K562 (cell line): ENCODE results near the gene LONRF2. TPM values are rescaled to one million over a fixed set of nuclear protein-coding genes. Genes with fewer than 3 reads are reported as not detected.

Experiments used
- ATAC-seq: fragments of 200-7000 bp; cut with Tn5 transposase; 3 replicates; pipeline ENCODE4 v1.9.1; 2020; ENCODE audit warnings: moderate library complexity
- BruUV-seq: library from RNA; stranded (reverse); fragments of 400-500 nt; replicated peaks from 2 replicates; lab custom pipeline; 2021; lab: Mats Ljungman, UMichigan
- CTCF ChIA-PET: fragments of 300-600 bp; formaldehyde crosslinking; extraction: SDS; loops from one replicate; lab custom pipeline; 2021; ENCODE audit warnings: low intra/inter-chr PET ratio; lab: Yijun Ruan, JAX
- POLR2A ChIA-PET: fragments of 300-600, 350-650 bp; sonication (Branson Sonifier 250); formaldehyde crosslinking; extraction: SDS; loops from one replicate; lab custom pipeline; 2021; ENCODE audit warnings: antibody characterized with exemption, inconsistent platforms; lab: Yijun Ruan, JAX
- DNase-seq, 4 experiments: peaks; one replicate each; pipeline versions ENCODE4 v3.0.0 to v3.0.0-alpha.2; 2011 to 2018; ENCODE audit warnings: low spot score in 3 of 4, mixed read lengths in 3 of 4; ENCODE audit errors: extremely low read depth in 1 of 4
- FAIRE-seq: peaks from 2 replicates; lab custom pipeline; 2011; peaks lifted over from hg19 to GRCh38; lab: Jason Lieb, UNC
- H2AFZ ChIP-seq: 2 replicates; pipeline ENCODE4 v1.6.0; 2011; ENCODE audit warnings: low read depth, low read length, control low read depth, inconsistent platforms
- H3K27ac ChIP-seq: fragments of 200-600 bp; 3 replicates; pipeline ENCODE4 v1.8.0; 2011; ENCODE audit warnings: low read depth, mild to moderate bottlenecking, control low read depth, inconsistent platforms, low read length, moderate library complexity, mixed read lengths; ENCODE audit errors: extremely low read depth
- H3K27me3 ChIP-seq, 2 experiments: fragments of 300-600 bp in 1 of 2; 2 replicates in 1 of 2; 3 replicates in 1 of 2; pipeline versions ENCODE4 v1.6.0 to v1.8.0; 2011; ENCODE audit warnings: inconsistent platforms in 2 of 2, low read length in 2 of 2, mild to moderate bottlenecking in 1 of 2, mixed read lengths in 1 of 2, moderate library complexity in 1 of 2; ENCODE audit not compliant: control insufficient read depth in 2 of 2, insufficient read depth in 2 of 2
- H3K36me3 ChIP-seq: fragments of 300-600 bp; 3 replicates; pipeline ENCODE4 v1.8.0; 2011; ENCODE audit warnings: mild to moderate bottlenecking, low read length, inconsistent platforms; ENCODE audit not compliant: control insufficient read depth, insufficient read depth
- H3K4me1 ChIP-seq, 2 experiments: fragments of 200-600 bp in 1 of 2; replicated peaks in 1 of 2; 2 replicates in 1 of 2; 3 replicates in 1 of 2; pipeline versions ENCODE4 v1.5.1 to v1.8.0; 2011; ENCODE audit warnings: inconsistent platforms in 2 of 2, low read length in 2 of 2, mild to moderate bottlenecking in 1 of 2, mixed read lengths in 1 of 2, moderate library complexity in 1 of 2; ENCODE audit not compliant: control insufficient read depth in 2 of 2, insufficient read depth in 2 of 2
- H3K4me2 ChIP-seq: 2 replicates; pipeline ENCODE4 v1.6.1; 2011; ENCODE audit warnings: low read length, control low read depth, inconsistent platforms, mixed read lengths; ENCODE audit not compliant: insufficient read depth
- H3K4me3 ChIP-seq: fragments of 200-600 bp; sonication (generic), shearing (Covaris generic); 2 replicates; pipeline ENCODE4 v1.5.1; 2016; ENCODE audit warnings: control low read depth, inconsistent platforms
- H3K79me2 ChIP-seq: fragments of 200-600 bp; 3 replicates; pipeline ENCODE4 v1.8.0; 2011; ENCODE audit warnings: low read length, inconsistent platforms; ENCODE audit not compliant: control insufficient read depth, insufficient read depth
- H3K9ac ChIP-seq, 2 experiments: 2 replicates each; pipeline versions ENCODE4 v1.6.0 to v1.6.1; 2011; ENCODE audit warnings: low read depth in 2 of 2, low read length in 2 of 2, control low read depth in 1 of 2, inconsistent platforms in 1 of 2, mild to moderate bottlenecking in 1 of 2, mixed read lengths in 1 of 2; ENCODE audit not compliant: insufficient read depth in 1 of 2
- H3K9me1 ChIP-seq: one replicate; pipeline ENCODE4 v1.6.0; 2011; ENCODE audit warnings: inconsistent platforms, mild to moderate bottlenecking, low read length, moderate library complexity; ENCODE audit not compliant: control insufficient read depth, insufficient read depth
- H3K9me3 ChIP-seq: replicated peaks from 2 replicates; pipeline ENCODE4 v1.5.1; 2011; ENCODE audit warnings: low read depth, low read length, inconsistent platforms; ENCODE audit not compliant: control insufficient read depth, insufficient read depth
- H4K20me1 ChIP-seq: replicated peaks from 2 replicates; pipeline ENCODE4 v1.6.1; 2011; ENCODE audit warnings: low read length, inconsistent platforms, mixed read lengths; ENCODE audit not compliant: control insufficient read depth, insufficient read depth
- GTF2F1 ChIP-seq: IDR thresholded peaks from 2 replicates; pipeline ENCODE4 v1.6.1; 2011; ENCODE audit warnings: low read depth, low read length, improper control_type of control experiment
- IFI16 ChIP-seq: fragments of 250-450 bp; sonication (Bioruptor Pico); IDR thresholded peaks from 2 replicates; pipeline ENCODE4 v2.1.2; 2022; ENCODE audit warnings: mild to moderate bottlenecking, inconsistent platforms
- ILK ChIP-seq: fragments of 450-650 bp; IDR thresholded peaks from 2 replicates; pipeline ENCODE4 v1.6.1; 2016; ENCODE audit warnings: missing genetic modification characterization, low read depth, mild to moderate bottlenecking, missing compliant biosample characterization, moderate library complexity, borderline replicate concordance
- MAFG ChIP-seq: fragments of 450-650 bp; conservative IDR thresholded peaks from 2 replicates; pipeline ENCODE4 v1.6.1; 2016; ENCODE audit warnings: missing genetic modification characterization, missing compliant biosample characterization
- MTA3 ChIP-seq: fragments of 450-650 bp; formaldehyde crosslinking; IDR thresholded peaks from 2 replicates; pipeline ENCODE4 v1.6.1; 2017; ENCODE audit warnings: mild to moderate bottlenecking, borderline replicate concordance
- STAG1 ChIP-seq: sonication (generic); formaldehyde crosslinking; IDR thresholded peaks from 2 replicates; pipeline ENCODE4 v1.5.0; 2020; ENCODE audit warnings: missing genetic modification reagents, borderline replicate concordance
- TFE3 ChIP-seq: fragments of 450-650 bp; formaldehyde crosslinking; IDR thresholded peaks from 2 replicates; pipeline ENCODE4 v1.4.0; 2020; ENCODE audit warnings: mild to moderate bottlenecking, mixed read lengths
- ZKSCAN8 ChIP-seq: fragments of 200-800 bp; sonication (Bioruptor generic); IDR thresholded peaks from 2 replicates; pipeline ENCODE4 v1.6.1; 2016; ENCODE audit warnings: missing genetic modification characterization, missing compliant biosample characterization
- ZSCAN32 ChIP-seq: fragments of 450-650 bp; formaldehyde crosslinking; IDR thresholded peaks from 2 replicates; pipeline ENCODE4 v1.4.0; 2020; ENCODE audit warnings: mild to moderate bottlenecking, moderate library complexity
- in situ Hi-C: fragments of 300-500 bp; cut with MboI; formaldehyde crosslinking; loops from 4 replicates; pipeline ENCODE4 v1.15.0; 2018; ENCODE audit warnings: inconsistent platforms, mixed read lengths
- intact Hi-C: fragments of 100-400 bp; cut with micrococcal nuclease; formaldehyde crosslinking; loops from 2 replicates; pipeline ENCODE4 v1.14.2; 2022
- polyA plus RNA-seq, 8 experiments: library from polyadenylated mRNA; depleted of rRNA in 4 of 8; stranded (reverse) in 5 of 8; unstranded in 3 of 8; fragments of >200 nt; fragmentation: Nextera tagmentation in 2 of 8; fragmentation: Illumina TruSeq in 1 of 8; extraction: Ambion mirVana in 2 of 8; extraction: Trizol in 1 of 8; gene quantifications; 2 replicates each; pipeline versions ENCODE4 v1.2.1 to v1.2.3, GENCODE V29; 2011 to 2014; ENCODE audit warnings: inconsistent platforms in 1 of 8, missing spikeins in 1 of 8
- total RNA-seq, 7 experiments: library from RNA; depleted of rRNA in 6 of 7; stranded (reverse); fragments of >200 nt in 6 of 7; fragmentation: Illumina TruSeq in 2 of 7; extraction: Trizol in 2 of 7; gene quantifications; 2 replicates each; pipeline versions ENCODE4 v1.2.1 to v1.2.3, GENCODE V29; 2011 to 2021; ENCODE audit warnings: low replicate concordance in 1 of 7
- TF ChIP-seq, protein P1 (sequence below): fragments of 250-450 bp; sonication (Bioruptor Pico); IDR thresholded peaks from 2 replicates; pipeline ENCODE4 v1.6.1; 2021; ENCODE audit warnings: mild to moderate bottlenecking
- TF ChIP-seq, protein P2 (sequence below): fragments of 450-650 bp; IDR thresholded peaks from 2 replicates; pipeline ENCODE4 v1.6.1; 2016; ENCODE audit warnings: antibody characterized with exemption
- TF ChIP-seq, protein P3 (sequence below): sonication (generic); formaldehyde crosslinking; IDR thresholded peaks from 2 replicates; pipeline ENCODE4 v1.8.0; 2022; ENCODE audit warnings: mild to moderate bottlenecking, low read depth, missing genetic modification reagents
- TF ChIP-seq, protein P4 (sequence below): sonication (generic); formaldehyde crosslinking; IDR thresholded peaks from 2 replicates; pipeline ENCODE4 v1.8.1; 2023; ENCODE audit warnings: mild to moderate bottlenecking, missing genetic modification reagents, moderate library complexity

LONRF2 gene
- total and polyA plus RNA-seq, 9 of the 15 experiments (the other 6 are each of a cell fraction or from before 2014, with no cell fraction given): 0.35 to 5.0 (median 2.7) TPM

DNA sequence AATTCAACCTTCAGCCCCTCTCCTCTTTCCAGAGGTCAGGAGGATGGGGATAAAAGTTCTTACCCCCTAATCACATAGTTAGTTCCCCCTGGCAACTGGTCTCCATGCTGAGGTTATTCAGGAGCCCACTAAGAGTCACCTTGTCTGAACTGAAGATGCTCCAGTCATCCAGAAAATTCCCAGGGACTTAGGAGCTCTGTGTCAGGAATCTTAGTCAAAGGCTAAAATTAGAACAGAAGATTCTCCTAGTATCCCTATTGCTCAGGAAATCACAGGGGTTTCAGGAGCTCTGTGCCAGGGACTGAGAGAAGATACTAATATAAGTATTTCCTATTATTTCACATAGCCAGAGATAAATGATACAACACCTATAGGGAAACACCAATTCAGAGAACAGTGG is 37.3 kb upstream of the LONRF2 start:
- FAIRE-seq (no peak), DNase-seq (no peak)
- no peaks in the 10 kb centered on the region for H3K4me1 ChIP-seq
- POLR2A ChIA-PET: no interaction called here
- no peaks in the 10 kb centered on the region for H3K9me1 ChIP-seq
- no peak overlapping the region for H3K4me2 ChIP-seq
- H3K4me3 ChIP-seq: no peak overlapping the region
- no peaks in the 10 kb centered on the region for H4K20me1 ChIP-seq
- BruUV-seq: no TSS peak
- TF ChIP-seq ZSCAN32 (CRISPR knock-in tag) (no peak), GTF2F1 (no peak), STAG1 (CRISPR knock-in tag) (no peak), IFI16 (CRISPR knock-in tag) (no peak), MTA3 (no peak), ILK (tag) (no peak), ZKSCAN8 (CRISPR knock-in tag) (no peak), MAFG (tag) (no peak), TFE3 (CRISPR knock-in tag) (no peak)
- TF ChIP-seq, protein P1, sequence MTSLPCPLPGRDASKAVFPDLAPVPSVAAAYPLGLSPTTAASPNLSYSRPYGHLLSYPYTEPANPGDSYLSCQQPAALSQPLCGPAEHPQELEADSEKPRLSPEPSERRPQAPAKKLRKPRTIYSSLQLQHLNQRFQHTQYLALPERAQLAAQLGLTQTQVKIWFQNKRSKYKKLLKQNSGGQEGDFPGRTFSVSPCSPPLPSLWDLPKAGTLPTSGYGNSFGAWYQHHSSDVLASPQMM (CRISPR knock-in tag): no peak
- TF ChIP-seq, protein P2, sequence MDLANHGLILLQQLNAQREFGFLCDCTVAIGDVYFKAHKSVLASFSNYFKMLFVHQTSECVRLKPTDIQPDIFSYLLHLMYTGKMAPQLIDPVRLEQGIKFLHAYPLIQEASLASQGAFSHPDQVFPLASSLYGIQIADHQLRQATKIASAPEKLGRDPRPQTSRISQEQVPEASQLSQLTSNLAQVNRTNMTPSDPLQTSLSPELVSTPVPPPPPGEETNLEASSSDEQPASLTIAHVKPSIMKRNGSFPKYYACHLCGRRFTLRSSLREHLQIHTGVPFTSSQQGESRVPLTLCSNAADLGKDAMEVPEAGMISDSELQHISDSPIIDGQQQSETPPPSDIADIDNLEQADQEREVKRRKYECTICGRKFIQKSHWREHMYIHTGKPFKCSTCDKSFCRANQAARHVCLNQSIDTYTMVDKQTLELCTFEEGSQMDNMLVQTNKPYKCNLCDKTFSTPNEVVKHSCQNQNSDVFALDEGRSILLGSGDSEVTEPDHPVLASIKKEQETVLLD: no peak
- TF ChIP-seq, protein P3, sequence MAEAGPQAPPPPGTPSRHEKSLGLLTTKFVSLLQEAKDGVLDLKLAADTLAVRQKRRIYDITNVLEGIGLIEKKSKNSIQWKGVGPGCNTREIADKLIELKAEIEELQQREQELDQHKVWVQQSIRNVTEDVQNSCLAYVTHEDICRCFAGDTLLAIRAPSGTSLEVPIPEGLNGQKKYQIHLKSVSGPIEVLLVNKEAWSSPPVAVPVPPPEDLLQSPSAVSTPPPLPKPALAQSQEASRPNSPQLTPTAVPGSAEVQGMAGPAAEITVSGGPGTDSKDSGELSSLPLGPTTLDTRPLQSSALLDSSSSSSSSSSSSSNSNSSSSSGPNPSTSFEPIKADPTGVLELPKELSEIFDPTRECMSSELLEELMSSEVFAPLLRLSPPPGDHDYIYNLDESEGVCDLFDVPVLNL (CRISPR knock-in tag): no peak
- TF ChIP-seq, protein P4, sequence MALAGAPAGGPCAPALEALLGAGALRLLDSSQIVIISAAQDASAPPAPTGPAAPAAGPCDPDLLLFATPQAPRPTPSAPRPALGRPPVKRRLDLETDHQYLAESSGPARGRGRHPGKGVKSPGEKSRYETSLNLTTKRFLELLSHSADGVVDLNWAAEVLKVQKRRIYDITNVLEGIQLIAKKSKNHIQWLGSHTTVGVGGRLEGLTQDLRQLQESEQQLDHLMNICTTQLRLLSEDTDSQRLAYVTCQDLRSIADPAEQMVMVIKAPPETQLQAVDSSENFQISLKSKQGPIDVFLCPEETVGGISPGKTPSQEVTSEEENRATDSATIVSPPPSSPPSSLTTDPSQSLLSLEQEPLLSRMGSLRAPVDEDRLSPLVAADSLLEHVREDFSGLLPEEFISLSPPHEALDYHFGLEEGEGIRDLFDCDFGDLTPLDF: no peak
- TF ChIP-seq, all 486 proteins: peak for 0
- in situ Hi-C loops: no loop called here
- no peaks in the 10 kb centered on the region for H3K36me3 ChIP-seq
- intact Hi-C loops: no loop called here
- H3K9ac ChIP-seq: no peak overlapping the region
- no peaks in the 10 kb centered on the region for H3K79me2 ChIP-seq
- H2AFZ ChIP-seq: no peak overlapping the region
- no peaks in the 10 kb centered on the region for H3K9me3 ChIP-seq
- H3K27me3 ChIP-seq: no peaks in the 10 kb centered on the region
- no peak overlapping the region for H3K27ac ChIP-seq
- no peak for ATAC-seq
- CTCF ChIA-PET: no interaction called here
